Left lung (tissue), 10 donors: ENCODE measurements around the gene FAS. TPM values are rescaled to one million over a fixed set of nuclear protein-coding genes. Genes with fewer than 3 reads are reported as not detected.

Source experiments
- ATAC-seq: fragments of 200-7000 bp; cut with Tn5 transposase; one replicate; pipeline ENCODE4 v1.9.1; 2020; ENCODE audit warnings: moderate library complexity
- DNase-seq, 4 donors: peaks; one replicate each; pipeline ENCODE4 v3.0.0-alpha.2; 2013 to 2020
- H3K27ac ChIP-seq, 2 donors: fragments of 200-600 bp; sonication (generic) in 1 of 2; one replicate each; pipeline versions ENCODE4 v1.5.0 to v1.8.0; 2020 to 2021
- H3K27me3 ChIP-seq, 2 donors: fragments of 200-600 bp; sonication (generic) in 1 of 2; one replicate each; pipeline versions ENCODE4 v1.5.0 to v1.8.0; 2020 to 2021
- H3K36me3 ChIP-seq, 2 donors: fragments of 200-600 bp; sonication (generic) in 1 of 2; one replicate each; pipeline versions ENCODE4 v1.5.0 to v1.8.0; 2020 to 2021
- H3K4me1 ChIP-seq, 2 donors: fragments of 200-600 bp; one replicate each; pipeline ENCODE4 v1.8.0; 2021
- H3K4me3 ChIP-seq, 2 donors: fragments of 200-600 bp; sonication (generic) in 1 of 2; one replicate each; pipeline versions ENCODE4 v1.5.0 to v1.8.0; 2020 to 2021; ENCODE audit warnings: mild to moderate bottlenecking in 1 of 2
- H3K9me3 ChIP-seq, 2 donors: fragments of 200-600 bp; sonication (generic) in 1 of 2; one replicate each; pipeline versions ENCODE4 v1.5.0 to v1.8.0; 2020 to 2021
- CTCF ChIP-seq, 2 donors: fragments of 200-600 bp; sonication (generic) in 1 of 2; IDR thresholded peaks; one replicate each; pipeline versions ENCODE4 v1.5.0 to v1.8.0; 2021; ENCODE audit warnings: antibody characterized with exemption in 2 of 2
- intact Hi-C, 2 donors: fragments of 100-400 bp; cut with DNase I; formaldehyde crosslinking; loops; one replicate each; pipeline versions ENCODE4 v1.11.2 to v1.14.2; 2022
- polyA plus RNA-seq, 6 donors: library from polyadenylated mRNA; unstranded; fragments of 120-200 nt; gene quantifications; one replicate each; pipeline ENCODE4 v1.2.1, GENCODE V29; 2013; ENCODE audit not compliant: insufficient read length in 6 of 6
- total RNA-seq, 2 donors: library from RNA; stranded (reverse); fragmentation: NEBNext Ultra II Directional; extraction: Animal tissue kit (Norgen Biotek cat#: 25700); gene quantifications; one replicate each; pipeline ENCODE4 v1.2.1, GENCODE V29; 2021
- donor health status: DM: no; HTN: yes; CAD: no.
- donor health status: DM: no; HTN: no; CAD: no.

Gene FAS
- total and polyA plus RNA-seq, 8 donors, result 15.1 to 76.4 (median 26.7) TPM

- Histone ChIP-seq H3K9me3 (peaks cover 0 to 3% of the 10 kb centered on the region in 2 donors), H3K4me3 (no peak overlapping the region), H3K27me3 (no peaks in the 10 kb centered on the region), H3K4me1 (peaks cover 6 to 7% of the 10 kb centered on the region in 2 donors), H3K27ac (peak overlapping the region in 1 of 2 donors; percentile 0), H3K36me3 (peaks cover 0 to 43% of the 10 kb centered on the region in 2 donors)
- intact Hi-C loops, result no loop called here
- no peak for TF ChIP-seq CTCF (IDR thresholded peaks at IDR 0.05)
- DNase-seq (no peak), ATAC-seq (peak; percentile 93)
Observed at GRCh38 chr10:89022734-89023133, 32.1 kb downstream of the FAS start.

- DNase-seq (no peak), ATAC-seq (no peak)
- no peak overlapping the region for H3K27ac ChIP-seq
- peaks cover 9 to 16% of the 10 kb centered on the region in 2 donors for H3K4me1 ChIP-seq
- intact Hi-C loops, result no loop called here
- peaks cover 0 to 15% of the 10 kb centered on the region in 2 donors for H3K36me3 ChIP-seq
- no peaks in the 10 kb centered on the region for H3K9me3 ChIP-seq
- H3K27me3 ChIP-seq, result no peaks in the 10 kb centered on the region
- H3K4me3 ChIP-seq, result no peak overlapping the region
- TF ChIP-seq CTCF (IDR thresholded peaks at IDR 0.05), result no peak
Observed at GRCh38 chr10:89025453-89025852, 34.9 kb downstream of the FAS start.

GRCh38 chr10:89029181-89029580, 38.6 kb downstream of the FAS start:
- intact Hi-C loops, result no loop called here
- Histone ChIP-seq H3K27me3 (no peaks in the 10 kb centered on the region), H3K9me3 (no peaks in the 10 kb centered on the region), H3K36me3 (peaks cover 0 to 4% of the 10 kb centered on the region in 2 donors), H3K4me3 (no peak overlapping the region), H3K4me1 (peaks cover 23 to 37% of the 10 kb centered on the region in 2 donors), H3K27ac (no peak overlapping the region)
- peak in 2 of 4 donors; percentile 19 to 42 for DNase-seq
- ATAC-seq, result no peak
- TF ChIP-seq CTCF (IDR thresholded peaks at IDR 0.05), result no peak

- Histone ChIP-seq H3K27me3 (no peaks in the 10 kb centered on the region), H3K36me3 (peaks cover 0 to 4% of the 10 kb centered on the region in 2 donors), H3K4me1 (peaks cover 23 to 41% of the 10 kb centered on the region in 2 donors), H3K9me3 (no peaks in the 10 kb centered on the region), H3K27ac (peak overlapping the region in 1 of 2 donors; percentile 73), H3K4me3 (no peak overlapping the region)
- ATAC-seq (peak; percentile 78), DNase-seq (peak; percentile 78 to 88 (median 85))
- peak; percentile 90 to 92 for TF ChIP-seq CTCF (IDR thresholded peaks at IDR 0.05)
- intact Hi-C loops, result loop anchor here in 1 of 2 donors (2.0 kb wide), 1 partner anchor 183 kb away; no protein-coding TSS in a partner anchor
Observed at GRCh38 chr10:89029785-89030437, 39.3 kb downstream of the FAS start.

- peaks cover 0 to 2% of the 10 kb centered on the region in 2 donors for H3K36me3 ChIP-seq
- no peak overlapping the region for H3K4me3 ChIP-seq
- no peaks in the 10 kb centered on the region for H3K9me3 ChIP-seq
- no peak for TF ChIP-seq CTCF (IDR thresholded peaks at IDR 0.05)
- intact Hi-C loops, result loop anchor here in 1 of 2 donors (2.0 kb wide), 1 partner anchor 182 kb away; no protein-coding TSS in a partner anchor
- peaks cover 23 to 50% of the 10 kb centered on the region in 2 donors for H3K4me1 ChIP-seq
- H3K27me3 ChIP-seq, result no peaks in the 10 kb centered on the region
- ATAC-seq, result no peak
- H3K27ac ChIP-seq, result peak overlapping the region; percentile 60 to 73
- DNase-seq, result no peak
Observed at GRCh38 chr10:89030791-89031190, 40.2 kb downstream of the FAS start.
